GM23338 (cell line): Measurements from ENCODE around the gene TMPRSS2.

Experiments
- CREB1 ChIP-seq: fragments of 250-450 bp; sonication (Bioruptor Pico); IDR thresholded peaks from 2 replicates; pipeline ENCODE4 v1.5.0; 2020; ENCODE audit warnings: low read depth, mild to moderate bottlenecking, moderate library complexity
- CTCF ChIP-seq, 2 experiments: fragments of 200-600 bp in 1 of 2; sonication (generic) in 1 of 2; conservative IDR thresholded peaks; 2 replicates each; pipeline versions ENCODE4 v1.5.1 to v1.6.1; 2016 to 2017; ENCODE audit warnings: antibody characterized with exemption in 2 of 2, low read depth in 2 of 2, mild to moderate bottlenecking in 2 of 2, moderate library complexity in 1 of 2
- ETS1 ChIP-seq: IDR thresholded peaks from 2 replicates; pipeline ENCODE4 v1.6.1; 2016; ENCODE audit warnings: antibody characterized with exemption
- EZH2 ChIP-seq: fragments of 200-600 bp; sonication (generic); IDR thresholded peaks from one replicate; pipeline ENCODE4 v1.8.0; 2017; ENCODE audit warnings: antibody characterized with exemption, mild to moderate bottlenecking, low read depth; ENCODE audit not compliant: unreplicated experiment
- EZH2phosphoT487 ChIP-seq: fragments of 200-600 bp; sonication (generic); IDR thresholded peaks from one replicate; pipeline ENCODE4 v1.8.1; 2018; ENCODE audit warnings: antibody characterized with exemption; ENCODE audit not compliant: unreplicated experiment
- JUNB ChIP-seq: IDR thresholded peaks from one replicate; pipeline ENCODE4 v1.6.1; 2016; ENCODE audit warnings: antibody characterized with exemption; ENCODE audit not compliant: unreplicated experiment
- NANOG ChIP-seq: IDR thresholded peaks from 2 replicates; pipeline ENCODE4 v1.6.1; 2016; ENCODE audit warnings: antibody characterized with exemption, borderline replicate concordance
- POLR2AphosphoS5 ChIP-seq: IDR thresholded peaks from 2 replicates; pipeline ENCODE4 v1.6.1; 2016; ENCODE audit warnings: antibody characterized with exemption, low read depth
- REST ChIP-seq: IDR thresholded peaks from one replicate; pipeline ENCODE4 v1.6.1; 2018; ENCODE audit warnings: antibody characterized with exemption; ENCODE audit not compliant: unreplicated experiment
- STAT1 ChIP-seq: IDR thresholded peaks from one replicate; pipeline ENCODE4 v1.6.1; 2016; ENCODE audit warnings: antibody characterized with exemption; ENCODE audit not compliant: unreplicated experiment
- ZNF331 ChIP-seq: fragments of 250-450 bp; sonication (Bioruptor Pico); IDR thresholded peaks from 2 replicates; pipeline ENCODE4 v1.5.0; 2020; ENCODE audit warnings: low read depth, mild to moderate bottlenecking, moderate library complexity

DNA sequence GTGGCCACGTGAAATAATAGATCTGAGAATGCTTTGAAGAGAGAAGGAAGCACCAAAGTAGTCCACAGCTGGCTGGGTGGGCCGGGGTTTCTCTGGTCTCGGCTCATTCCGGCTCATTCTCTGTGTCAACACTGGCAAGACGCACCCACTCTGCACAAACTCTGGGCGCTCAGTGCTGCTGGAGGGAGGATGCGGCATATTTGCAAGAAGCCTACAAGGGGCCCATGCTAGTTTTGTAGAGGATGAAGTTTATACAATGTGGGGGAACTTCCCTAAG is 28.8 kb upstream of the TMPRSS2 start:
- TF ChIP-seq CTCF (conservative IDR thresholded peaks at IDR 0.05; ENCODE audit: low read depth in 2 of 2) (no peak), EZH2 (no peak), POLR2AphosphoS5 (no peak), EZH2phosphoT487 (no peak), JUNB (no peak), CREB1 (CRISPR knock-in tag) (no peak), NANOG (no peak), REST (no peak), ETS1 (no peak), STAT1 (no peak), ZNF331 (CRISPR knock-in tag) (no peak)
